CD4-positive, alpha-beta T cell (primary cell): ENCODE data around the gene COL3A1. TPM values are rescaled to one million over a fixed set of nuclear protein-coding genes. Genes with fewer than 3 reads are reported as not detected.

Experiments
- ATAC-seq: fragments of 200-7000 bp; cut with Tn5 transposase; one replicate; pipeline ENCODE4 v1.10.0; 2022; ENCODE audit warnings: mild to moderate bottlenecking; ENCODE audit not compliant: poor library complexity
- CTCF ChIA-PET: fragments of 350-600 bp; sonication (Branson Sonifier 250); formaldehyde crosslinking; loops from one replicate; lab custom pipeline; 2021; ENCODE audit warnings: antibody characterized with exemption, inconsistent platforms; lab: Charles Lee
- POLR2A ChIA-PET: fragments of 350-600 bp; sonication (Branson Sonifier 250); formaldehyde crosslinking; loops from one replicate; lab custom pipeline; 2021; ENCODE audit warnings: antibody characterized with exemption, inconsistent platforms; lab: Charles Lee
- DNase-seq, 14 experiments: peaks; one replicate each; pipeline ENCODE4 v3.0.0-alpha.2; 2013 to 2020; ENCODE audit warnings: mixed read lengths in 2 of 14
- H3K27ac ChIP-seq, 2 donors: one replicate each; pipeline versions ENCODE4 v1.5.1 to v1.7.0; 2013; ENCODE audit warnings: low read length in 2 of 2, low read depth in 1 of 2, mild to moderate bottlenecking in 1 of 2
- H3K27me3 ChIP-seq, 2 experiments: 1 replicate in 1 of 2; 2 replicates in 1 of 2; pipeline versions ENCODE4 v1.6.1 to v1.7.0; 2013; ENCODE audit warnings: low read length in 2 of 2, control low read depth in 1 of 2, mild to moderate bottlenecking in 1 of 2, moderate library complexity in 1 of 2; ENCODE audit not compliant: insufficient read depth in 2 of 2, control insufficient read depth in 1 of 2
- H3K36me3 ChIP-seq: one replicate; pipeline ENCODE4 v1.6.1; 2013; ENCODE audit warnings: low read length, control low read depth; ENCODE audit not compliant: insufficient read depth
- H3K4me1 ChIP-seq: one replicate; pipeline ENCODE4 v1.6.1; 2013; ENCODE audit warnings: low read length, control low read depth; ENCODE audit not compliant: insufficient read depth
- H3K4me3 ChIP-seq: one replicate; pipeline ENCODE4 v1.5.1; 2013; ENCODE audit warnings: mild to moderate bottlenecking, low read length, moderate library complexity
- H3K9me3 ChIP-seq, 2 experiments: 1 replicate in 1 of 2; 2 replicates in 1 of 2; pipeline versions ENCODE4 v1.6.1 to v1.7.0; 2013; ENCODE audit warnings: low read length in 2 of 2, mild to moderate bottlenecking in 2 of 2, control low read depth in 1 of 2, moderate library complexity in 1 of 2; ENCODE audit not compliant: control insufficient read depth in 1 of 2, insufficient read depth in 1 of 2
- H3K27ac Mint-ChIP-seq: one replicate; pipeline ENCODE4 v1.8.0; 2020; ENCODE audit warnings: mixed read lengths
- H3K27me3 Mint-ChIP-seq: one replicate; pipeline ENCODE4 v1.8.0; 2021; ENCODE audit warnings: mixed read lengths
- H3K36me3 Mint-ChIP-seq: one replicate; pipeline ENCODE4 v1.8.0; 2021; ENCODE audit warnings: low read depth, mixed read lengths
- H3K4me1 Mint-ChIP-seq: one replicate; pipeline ENCODE4 v1.8.0; 2021; ENCODE audit warnings: low read depth, mixed read lengths
- H3K4me3 Mint-ChIP-seq: one replicate; pipeline ENCODE4 v1.8.0; 2020; ENCODE audit warnings: mild to moderate bottlenecking, mixed read lengths
- H3K9me3 Mint-ChIP-seq: one replicate; pipeline ENCODE4 v1.8.0; 2020; ENCODE audit warnings: mixed read lengths
- CTCF ChIP-seq: fragments of 200-600 bp; IDR thresholded peaks from one replicate; pipeline ENCODE4 v1.8.0; 2022; ENCODE audit warnings: antibody characterized with exemption, mild to moderate bottlenecking
- intact Hi-C, 2 experiments: fragments of 100-400 bp; cut with DNase I in 1 of 2; cut with micrococcal nuclease in 1 of 2; formaldehyde crosslinking; loops; one replicate each; pipeline versions ENCODE4 v1.15.1 to v1.9.0; 2023 to 2025; cut with DNase I, micrococcal nuclease
- total RNA-seq, 174 experiments: library from RNA in 2 of 174; stranded (reverse) in 2 of 174; gene quantifications; one replicate each; pipeline ENCODE4 v1.2.3 and lab custom pipeline; 2021 to 2026

The COL3A1 gene
- total RNA-seq, 2 experiments from 2014 or later: not detected

DNA sequence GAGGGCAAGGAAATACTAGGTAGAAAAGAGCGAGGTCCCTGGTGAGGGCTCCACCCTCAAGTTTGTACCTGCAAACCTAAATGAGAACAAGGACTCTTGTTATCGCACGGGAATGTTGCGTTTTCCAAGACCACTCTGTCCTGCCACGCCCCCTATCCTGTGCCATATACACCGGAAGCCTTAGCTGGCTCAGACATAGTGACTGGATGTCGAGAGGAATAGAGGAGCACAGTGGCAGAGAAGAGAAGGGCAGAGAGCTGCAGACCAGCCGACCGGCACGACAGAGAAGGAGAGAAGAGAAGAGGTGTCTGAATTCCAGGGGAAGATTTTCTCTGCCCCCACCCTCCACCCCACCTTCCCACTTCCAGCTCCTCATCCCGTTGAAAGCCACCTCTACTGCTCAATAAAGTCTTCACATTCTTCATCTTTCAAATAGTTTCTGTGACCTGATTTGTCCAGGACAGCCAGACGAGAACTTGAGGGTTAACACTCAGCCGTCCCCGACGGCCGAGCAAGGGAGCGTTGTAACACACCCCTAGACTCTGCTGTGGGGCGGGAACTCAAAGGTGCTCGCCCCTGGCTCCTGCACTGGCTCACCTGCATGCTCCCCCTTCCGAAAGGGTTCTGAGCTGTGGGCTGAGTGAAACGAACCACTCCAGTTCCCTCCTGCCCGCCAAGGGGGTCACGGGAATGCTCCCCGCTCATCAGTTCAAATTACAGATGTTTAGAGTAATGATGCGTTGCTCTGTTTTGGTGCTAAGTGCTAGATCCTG lies 24.9 kb upstream of the COL3A1 start:
- intact Hi-C loops: no loop called here
- Histone ChIP-seq H3K9me3 (peaks cover 0 to 13% of the 10 kb centered on the region in 2 experiments), H3K27me3 (no peaks in the 10 kb centered on the region), H3K4me1 (no peaks in the 10 kb centered on the region), H3K36me3 (no peaks in the 10 kb centered on the region), H3K4me3 (no peak overlapping the region), H3K27ac (no peak overlapping the region)
- no peak overlapping the region for H3K27ac Mint-ChIP-seq
- no peaks in the 10 kb centered on the region for H3K36me3 Mint-ChIP-seq
- DNase-seq (no peak), ATAC-seq (no peak)
- H3K4me1 Mint-ChIP-seq: no peaks in the 10 kb centered on the region
- no peak overlapping the region for H3K4me3 Mint-ChIP-seq
- H3K9me3 Mint-ChIP-seq: no peaks in the 10 kb centered on the region
- no peaks in the 10 kb centered on the region for H3K27me3 Mint-ChIP-seq
- no peak for TF ChIP-seq CTCF
- ChIA-PET POLR2A (no interaction called here), CTCF (no interaction called here)

GRCh38 chr2:188952901-188953300 lies 21.3 kb upstream of the COL3A1 start:
- TF ChIP-seq CTCF: no peak
- no peak overlapping the region for H3K4me3 Mint-ChIP-seq
- H3K27me3 Mint-ChIP-seq: no peaks in the 10 kb centered on the region

DNA sequence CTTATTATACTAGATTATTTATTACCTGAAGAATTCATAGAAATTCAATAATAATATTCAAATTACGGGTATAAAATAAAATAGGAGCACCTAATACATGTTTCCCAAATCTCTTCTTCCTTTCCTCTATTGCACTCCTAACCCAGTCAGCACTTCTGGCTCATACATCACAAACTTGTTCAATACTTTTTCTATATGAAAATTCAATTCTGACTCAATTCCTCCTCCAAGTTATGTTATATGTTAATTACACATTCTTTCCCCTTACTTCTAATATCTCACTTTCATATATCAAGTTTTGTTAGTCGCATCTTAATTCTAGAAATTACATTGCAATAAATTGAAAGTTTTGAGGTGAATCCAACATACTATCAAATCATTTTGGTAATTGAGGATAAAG lies 17.9 kb upstream of the COL3A1 start:
- H3K4me3 ChIP-seq: no peak overlapping the region
- Mint-ChIP-seq H3K27me3 (peaks cover 2% of the 10 kb centered on the region), H3K4me3 (no peak overlapping the region), H3K36me3 (no peaks in the 10 kb centered on the region), H3K4me1 (no peaks in the 10 kb centered on the region), H3K9me3 (peaks cover 2% of the 10 kb centered on the region), H3K27ac (no peak overlapping the region)
- POLR2A ChIA-PET: no interaction called here
- DNase-seq (no peak), ATAC-seq (no peak)
- H3K27me3 ChIP-seq: no peaks in the 10 kb centered on the region
- H3K4me1 ChIP-seq: no peaks in the 10 kb centered on the region
- no peaks in the 10 kb centered on the region for H3K9me3 ChIP-seq
- CTCF ChIA-PET: no interaction called here
- H3K36me3 ChIP-seq: no peaks in the 10 kb centered on the region
- no peak for TF ChIP-seq CTCF
- no peak overlapping the region for H3K27ac ChIP-seq
- intact Hi-C loops: no loop called here

More at GRCh38 chr2:188952901-188953300, 21.3 kb upstream of the COL3A1 start:
- H3K4me3 ChIP-seq: no peak overlapping the region
- no peaks in the 10 kb centered on the region for H3K27me3 ChIP-seq
- Mint-ChIP-seq H3K36me3 (no peaks in the 10 kb centered on the region), H3K4me1 (no peaks in the 10 kb centered on the region), H3K27ac (no peak overlapping the region), H3K9me3 (no peaks in the 10 kb centered on the region)
- H3K9me3 ChIP-seq: peaks cover 0 to 7% of the 10 kb centered on the region in 2 experiments
- ATAC-seq: no peak
- no peak for DNase-seq
- no peaks in the 10 kb centered on the region for H3K36me3 ChIP-seq
- ChIA-PET CTCF (no interaction called here), POLR2A (no interaction called here)
- H3K4me1 ChIP-seq: no peaks in the 10 kb centered on the region
- intact Hi-C loops: no loop called here
- H3K27ac ChIP-seq: no peak overlapping the region
